Measurements from ENCODE around the gene LRCH2. TPM values are rescaled to one million over a fixed set of nuclear protein-coding genes. Genes with fewer than 3 reads are reported as not detected.

LRCH2 gene
- total and polyA plus RNA-seq, 9 of the 15 experiments (the other 6 are each of a cell fraction or from before 2014, with no cell fraction given) = 1.4 to 7.2 (median 2.9) TPM

DNA sequence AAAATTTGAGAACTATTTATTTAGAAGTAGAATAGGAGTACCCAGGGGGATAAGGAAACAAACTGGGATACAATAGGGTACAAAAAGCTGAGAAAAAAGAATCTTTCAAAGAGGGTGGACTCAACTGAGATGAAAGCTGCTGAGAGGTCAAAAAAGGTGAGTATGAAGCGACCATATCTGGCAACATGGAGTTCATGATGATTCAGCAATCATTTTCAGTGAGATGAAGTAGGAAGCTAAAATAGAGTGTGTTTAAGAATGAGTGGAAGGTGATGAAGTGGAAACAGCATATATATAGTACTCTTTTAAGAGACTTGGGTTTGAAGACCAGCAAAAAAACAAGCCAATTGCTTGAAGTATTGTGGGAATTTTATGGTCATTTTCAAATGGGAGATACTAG lies 144.5 kb downstream of the LRCH2 start (continued):
- TF ChIP-seq, protein P1, sequence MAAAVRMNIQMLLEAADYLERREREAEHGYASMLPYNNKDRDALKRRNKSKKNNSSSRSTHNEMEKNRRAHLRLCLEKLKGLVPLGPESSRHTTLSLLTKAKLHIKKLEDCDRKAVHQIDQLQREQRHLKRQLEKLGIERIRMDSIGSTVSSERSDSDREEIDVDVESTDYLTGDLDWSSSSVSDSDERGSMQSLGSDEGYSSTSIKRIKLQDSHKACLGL (CRISPR knock-in tag; IDR thresholded peaks at IDR 0.05; ENCODE audit: borderline replicate concordance, poor library complexity, severe bottlenecking) = no peak
- TF ChIP-seq C11orf30 (IDR thresholded peaks at IDR 0.05; ENCODE audit: low read depth) = peak; percentile 70
- TF ChIP-seq IFI16 (CRISPR knock-in tag; IDR thresholded peaks at IDR 0.05) = no peak
- peak; percentile 32; the same call in 1 of the 2 replicates for TF ChIP-seq MAFF (IDR thresholded peaks at IDR 0.05; ENCODE audit: low read length)
- TF ChIP-seq FOXK2 (conservative IDR thresholded peaks at IDR 0.05 in 1 of 2, IDR thresholded peaks at IDR 0.05 in 1 of 2; ENCODE audit: low read depth in 2 of 2) = no peak
- no peak for TF ChIP-seq CBFA2T2 (conservative IDR thresholded peaks at IDR 0.05)
- no peak for TF ChIP-seq ZNF444 (CRISPR knock-in tag; IDR thresholded peaks at IDR 0.05)
- TF ChIP-seq, protein P2, sequence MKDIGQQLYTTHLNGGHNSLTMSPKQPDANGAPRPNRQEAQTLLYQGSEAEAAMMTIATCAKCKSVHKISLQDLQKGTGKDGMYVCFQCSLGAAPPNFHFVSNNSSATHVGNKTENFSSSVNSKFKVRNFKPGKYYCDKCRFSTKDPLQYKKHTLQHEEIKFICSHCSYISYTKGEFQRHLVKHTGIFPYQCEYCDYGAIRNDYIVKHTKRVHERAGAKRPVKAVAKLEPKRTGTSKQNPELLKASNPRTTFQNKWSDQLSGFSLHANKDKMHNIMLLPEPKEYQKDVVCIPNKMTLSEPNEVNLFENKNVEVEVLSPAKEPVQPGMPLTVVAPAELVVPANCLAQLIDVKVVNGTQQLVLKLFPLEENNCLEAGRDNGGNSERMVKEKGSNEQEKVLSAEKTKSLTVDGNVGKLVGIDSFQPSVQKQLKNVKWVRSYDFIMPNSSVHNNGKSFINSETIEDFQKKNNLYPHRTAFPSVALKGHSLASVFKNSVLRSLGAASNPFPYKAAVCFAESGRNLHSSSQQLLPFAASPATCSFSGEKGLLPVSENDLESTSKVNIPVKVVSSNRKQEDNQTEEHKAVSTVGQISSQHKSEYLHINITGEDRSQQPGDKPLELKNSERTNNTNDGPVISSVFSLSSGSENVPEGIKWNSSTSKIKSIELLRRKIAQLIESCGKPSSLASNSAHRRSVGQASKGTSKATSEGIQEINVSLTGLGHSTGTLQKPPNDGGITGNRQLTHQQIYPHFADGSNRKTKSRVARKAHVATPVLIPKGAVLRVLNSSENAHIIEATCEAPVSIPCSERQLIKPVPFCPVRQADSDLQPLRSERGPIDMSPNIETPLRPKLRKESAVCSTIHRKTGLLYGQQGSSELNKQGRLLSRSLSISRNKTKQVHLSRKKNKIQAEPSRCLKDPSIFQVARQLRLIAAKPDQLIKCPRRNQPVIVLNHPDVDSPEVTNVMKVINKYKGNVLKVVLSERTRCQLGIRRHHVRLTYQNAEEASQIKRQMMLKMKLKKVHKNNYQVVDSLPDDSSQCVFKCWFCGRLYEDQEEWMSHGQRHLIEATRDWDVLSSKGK (CRISPR knock-in tag; IDR thresholded peaks at IDR 0.05) = no peak
- no peak for TF ChIP-seq SAFB2 (IDR thresholded peaks at IDR 0.05; ENCODE audit: borderline replicate concordance, low read depth, low read length, severe bottlenecking)
- no peak for TF ChIP-seq TCF7 (IDR thresholded peaks at IDR 0.05; ENCODE audit: borderline replicate concordance)
- TF ChIP-seq XRCC4 (IDR thresholded peaks at IDR 0.05; ENCODE audit: extremely low read depth, insufficient read depth, insufficient read length) = no peak
- TF ChIP-seq ZNF316 (IDR thresholded peaks at IDR 0.05) = peak; percentile 80
- TF ChIP-seq PCBP1 (IDR thresholded peaks at IDR 0.05; ENCODE audit: low read depth, low read length, poor library complexity, severe bottlenecking) = no peak
- TF ChIP-seq NFE2 (IDR thresholded peaks at IDR 0.05; ENCODE audit: low read depth) = peak; percentile 43

Data from K562 (cell line).